ENCODE data around the gene NTRK3.

GRCh38 chr15:87901008-87901407 is 355.5 kb downstream of the NTRK3 start:
- TF ChIP-seq CTCF (conservative IDR thresholded peaks at IDR 0.05), result no peak
- TF ChIP-seq EZH2 (IDR thresholded peaks at IDR 0.05; ENCODE audit: low read depth), result no peak

Measured in PC-9 (cell line).